Measurements from ENCODE around the gene OR1D2. TPM values are rescaled to one million over a fixed set of nuclear protein-coding genes. Genes with fewer than 3 reads are reported as not detected.
"Not testable (repeated sequence)": the region's sequence is repeated elsewhere in the genome, so short reads cannot be mapped to it uniquely, and the experiment has no call there.

The OR1D2 gene
- not detected for polyA plus RNA-seq

- no peak within 1 kb of the TSS for H3K4me3 Mint-ChIP-seq
- H3K27me3 Mint-ChIP-seq: peaks cover 3% of the 10 kb centered on the region
- no peak within 1 kb of the TSS for H3K27ac Mint-ChIP-seq
- H3K9me3 Mint-ChIP-seq: peaks cover 9 to 33% (median 17%) of the 10 kb centered on the region in 3 donors
- peaks cover 6% of the 10 kb centered on the region for H3K36me3 Mint-ChIP-seq
- no peaks in the 10 kb centered on the region for H3K4me1 Mint-ChIP-seq
Measured at GRCh38 chr17:3104322-3104721, at the start of gene OR1D2. OR1D2 (minus strand) TSS chr17:3104422; CDS start chr17:3092996, 11,426 bp downstream.

GRCh38 chr17:3137494-3137893 is 33.3 kb upstream of the OR1D2 start:
- H3K4me3 Mint-ChIP-seq, H3K36me3 Mint-ChIP-seq, H3K27me3 Mint-ChIP-seq, H3K4me1 Mint-ChIP-seq, H3K27ac Mint-ChIP-seq: not testable (repeated sequence)
- H3K9me3 Mint-ChIP-seq: peaks cover 0 to 14% (median 12%) of the 10 kb centered on the region in 3 donors

GRCh38 chr17:3127451-3127850 is 23.2 kb upstream of the OR1D2 start, which contains the start of gene OR1G1:
OR1G1 (minus strand) TSS chr17:3127551; CDS start chr17:3127551, 0 bp downstream.
- Mint-ChIP-seq H3K4me1 (peaks cover 3 to 5% (median 4%) of the 10 kb centered on the region in 3 donors), H3K27me3 (peaks cover 14% of the 10 kb centered on the region), H3K27ac (no peak within 1 kb of the TSS), H3K4me3 (peak within 1 kb of the TSS in 1 of 4 donors; percentile 10), H3K36me3 (peaks cover 2% of the 10 kb centered on the region), H3K9me3 (peaks cover 0 to 3% (median 3%) of the 10 kb centered on the region in 3 donors)

- not testable (repeated sequence) for H3K9me3 Mint-ChIP-seq, H3K4me1 Mint-ChIP-seq, H3K27ac Mint-ChIP-seq, H3K36me3 Mint-ChIP-seq, H3K4me3 Mint-ChIP-seq, H3K27me3 Mint-ChIP-seq
Measured at GRCh38 chr17:3073850-3074249, 30.4 kb downstream of the OR1D2 start.

GRCh38 chr17:3065192-3065591 is 39.0 kb downstream of the OR1D2 start:
- not testable (repeated sequence) for H3K36me3 Mint-ChIP-seq, H3K4me1 Mint-ChIP-seq, H3K27me3 Mint-ChIP-seq, H3K4me3 Mint-ChIP-seq, H3K27ac Mint-ChIP-seq, H3K9me3 Mint-ChIP-seq

- not testable (repeated sequence) for H3K27ac Mint-ChIP-seq, H3K9me3 Mint-ChIP-seq
Measured at GRCh38 chr17:3063507-3063906, 40.7 kb downstream of the OR1D2 start, which contains the start of gene OR1D5. OR1D5 (minus strand) TSS chr17:3063607; CDS start chr17:3063607, 0 bp downstream.

GRCh38 chr17:3062824-3063377 is 41.3 kb downstream of the OR1D2 start:
- H3K27ac Mint-ChIP-seq, H3K4me1 Mint-ChIP-seq, H3K9me3 Mint-ChIP-seq, H3K4me3 Mint-ChIP-seq, H3K36me3 Mint-ChIP-seq, H3K27me3 Mint-ChIP-seq: not testable (repeated sequence)

More at GRCh38 chr17:3063507-3063906, 40.7 kb downstream of the OR1D2 start, which contains the start of gene OR1D5:
- not testable (repeated sequence) for H3K4me1 Mint-ChIP-seq, H3K4me3 Mint-ChIP-seq, H3K36me3 Mint-ChIP-seq, H3K27me3 Mint-ChIP-seq

GRCh38 chr17:3054868-3055267 is 49.4 kb downstream of the OR1D2 start:
- H3K27me3 Mint-ChIP-seq, H3K9me3 Mint-ChIP-seq, H3K4me1 Mint-ChIP-seq, H3K4me3 Mint-ChIP-seq, H3K36me3 Mint-ChIP-seq, H3K27ac Mint-ChIP-seq: not testable (repeated sequence)

GRCh38 chr17:3049705-3050295 is 54.4 kb downstream of the OR1D2 start:
- Mint-ChIP-seq H3K4me3 (peak overlapping the region; percentile 64 to 96 (median 92)), H3K9me3 (peaks cover 0 to 4% (median 0%) of the 10 kb centered on the region in 3 donors), H3K27me3 (no peaks in the 10 kb centered on the region), H3K4me1 (peaks cover 0 to 12% (median 0%) of the 10 kb centered on the region in 3 donors), H3K36me3 (no peaks in the 10 kb centered on the region), H3K27ac (no peak overlapping the region)

- peaks cover 0 to 12% (median 0%) of the 10 kb centered on the region in 3 donors for H3K4me1 Mint-ChIP-seq
Measured at GRCh38 chr17:3048727-3049471, 55.3 kb downstream of the OR1D2 start.

GRCh38 chr17:3046753-3047152 is 57.5 kb downstream of the OR1D2 start:
- peaks cover 0 to 12% (median 0%) of the 10 kb centered on the region in 3 donors for H3K4me1 Mint-ChIP-seq
- peaks cover 4 to 5% (median 4%) of the 10 kb centered on the region in 3 donors for H3K9me3 Mint-ChIP-seq
- H3K4me3 Mint-ChIP-seq: no peak overlapping the region
- no peaks in the 10 kb centered on the region for H3K36me3 Mint-ChIP-seq
- no peaks in the 10 kb centered on the region for H3K27me3 Mint-ChIP-seq
- no peak overlapping the region for H3K27ac Mint-ChIP-seq

More at GRCh38 chr17:3048727-3049471, 55.3 kb downstream of the OR1D2 start:
- peak overlapping the region; percentile 64 to 96 (median 92) for H3K4me3 Mint-ChIP-seq
- H3K27ac Mint-ChIP-seq: peak overlapping the region; percentile 22 to 91 (median 23)
- peaks cover 0 to 5% (median 4%) of the 10 kb centered on the region in 3 donors for H3K9me3 Mint-ChIP-seq
- H3K36me3 Mint-ChIP-seq: no peaks in the 10 kb centered on the region
- no peaks in the 10 kb centered on the region for H3K27me3 Mint-ChIP-seq

- Mint-ChIP-seq H3K9me3 (peaks cover 4 to 5% (median 4%) of the 10 kb centered on the region in 3 donors), H3K4me3 (no peak overlapping the region), H3K27me3 (peaks cover 3% of the 10 kb centered on the region), H3K4me1 (peaks cover 3 to 16% (median 9%) of the 10 kb centered on the region in 3 donors), H3K27ac (no peak overlapping the region), H3K36me3 (peaks cover 2% of the 10 kb centered on the region)
Measured at GRCh38 chr17:3043737-3044365, 60.4 kb downstream of the OR1D2 start.

GRCh38 chr17:3040882-3041281 is 63.3 kb downstream of the OR1D2 start:
- no peak overlapping the region for H3K4me3 Mint-ChIP-seq
- H3K9me3 Mint-ChIP-seq: peaks cover 2 to 5% (median 4%) of the 10 kb centered on the region in 3 donors
- H3K36me3 Mint-ChIP-seq: peaks cover 3% of the 10 kb centered on the region
- no peak overlapping the region for H3K27ac Mint-ChIP-seq
- peaks cover 3 to 14% (median 10%) of the 10 kb centered on the region in 3 donors for H3K4me1 Mint-ChIP-seq
- H3K27me3 Mint-ChIP-seq: peaks cover 4% of the 10 kb centered on the region

- peaks cover 6% of the 10 kb centered on the region for H3K27me3 Mint-ChIP-seq
- H3K9me3 Mint-ChIP-seq: peaks cover 0 to 5% (median 4%) of the 10 kb centered on the region in 3 donors
- H3K4me3 Mint-ChIP-seq: peak overlapping the region in 2 of 4 donors; percentile 9 to 45
- H3K27ac Mint-ChIP-seq: peak overlapping the region in 1 of 3 donors; percentile 22
- peaks cover 3% of the 10 kb centered on the region for H3K36me3 Mint-ChIP-seq
- peaks cover 3 to 14% (median 10%) of the 10 kb centered on the region in 3 donors for H3K4me1 Mint-ChIP-seq
Measured at GRCh38 chr17:3039736-3040135, 64.5 kb downstream of the OR1D2 start.

- Mint-ChIP-seq H3K27ac (no peak overlapping the region), H3K36me3 (peaks cover 3% of the 10 kb centered on the region), H3K9me3 (peaks cover 0 to 4% (median 0%) of the 10 kb centered on the region in 3 donors), H3K27me3 (peaks cover 6% of the 10 kb centered on the region), H3K4me1 (peaks cover 3 to 14% (median 10%) of the 10 kb centered on the region in 3 donors), H3K4me3 (no peak overlapping the region)
Measured at GRCh38 chr17:3038941-3039340, 65.3 kb downstream of the OR1D2 start.

Measured in IgD-negative memory B cell (primary cell).